K562 (cell line): ENCODE results near the gene FIZ1. TPM values are rescaled to one million over a fixed set of nuclear protein-coding genes. Genes with fewer than 3 reads are reported as not detected.

Source experiments
- ARNT ChIP-seq, 2 experiments: fragments of 450-650 bp; IDR thresholded peaks; 2 replicates each; pipeline ENCODE4 v1.6.1; 2016; ENCODE audit warnings: mild to moderate bottlenecking in 1 of 2
- ETV6 ChIP-seq, 3 experiments: fragments of 150-350 bp in 1 of 3; sonication (generic) in 1 of 3; formaldehyde crosslinking in 1 of 3; IDR thresholded peaks; 2 replicates each; pipeline versions ENCODE4 v1.6.1 to v1.8.0; 2014 to 2022; ENCODE audit warnings: borderline replicate concordance in 2 of 3, low read depth in 2 of 3, antibody characterized with exemption in 1 of 3, low read length in 1 of 3, mild to moderate bottlenecking in 1 of 3, missing genetic modification reagents in 1 of 3
- FOXO4 ChIP-seq: fragments of 450-650 bp; formaldehyde crosslinking; IDR thresholded peaks from 2 replicates; pipeline ENCODE4 v1.4.0; 2020; ENCODE audit warnings: mild to moderate bottlenecking, moderate library complexity
- GATAD2A ChIP-seq: fragments of 450-650 bp; IDR thresholded peaks from 2 replicates; pipeline ENCODE4 v1.6.1; 2017
- HEY1 ChIP-seq: fragments of 250-450 bp; sonication (Bioruptor Pico); IDR thresholded peaks from 2 replicates; pipeline ENCODE4 v1.5.0; 2020; ENCODE audit warnings: mild to moderate bottlenecking, moderate library complexity, borderline replicate concordance
- NEUROD1 ChIP-seq: fragments of 150-350 bp; IDR thresholded peaks from 2 replicates; pipeline ENCODE4 v1.6.1; 2014; ENCODE audit warnings: borderline replicate concordance, low read length, low read depth; ENCODE audit not compliant: partially characterized antibody
- NONO ChIP-seq, 2 experiments: fragments of 200-400 bp in 1 of 2; fragments of 450-650 bp in 1 of 2; formaldehyde crosslinking in 1 of 2; IDR thresholded peaks; 2 replicates each; pipeline ENCODE4 v1.6.1; 2017; ENCODE audit warnings: low read depth in 2 of 2, mild to moderate bottlenecking in 2 of 2, moderate library complexity in 2 of 2, low read length in 1 of 2
- SIX5 ChIP-seq, 2 experiments: IDR thresholded peaks; 2 replicates each; pipeline ENCODE4 v1.6.1; 2011; ENCODE audit warnings: low read length in 2 of 2, borderline replicate concordance in 1 of 2, low read depth in 1 of 2, mild to moderate bottlenecking in 1 of 2, moderate library complexity in 1 of 2; ENCODE audit not compliant: insufficient read depth in 1 of 2
- ZBTB8A ChIP-seq: fragments of 450-650 bp; IDR thresholded peaks from 2 replicates; pipeline ENCODE4 v1.6.1; 2018; ENCODE audit warnings: mild to moderate bottlenecking, moderate library complexity; ENCODE audit not compliant: partially characterized antibody
- ZNF280B ChIP-seq: fragments of 250-450 bp; sonication (Bioruptor Pico); IDR thresholded peaks from 2 replicates; pipeline ENCODE4 v1.5.1; 2021; ENCODE audit warnings: mild to moderate bottlenecking
- ZNF407 ChIP-seq: fragments of 450-650 bp; IDR thresholded peaks from 2 replicates; pipeline ENCODE4 v1.6.1; 2016; ENCODE audit warnings: low read depth
- ZNF431 ChIP-seq: sonication (generic); formaldehyde crosslinking; IDR thresholded peaks from 2 replicates; pipeline ENCODE4 v1.8.0; 2022; ENCODE audit warnings: mild to moderate bottlenecking, missing genetic modification reagents
- ZNF639 ChIP-seq, 2 experiments: fragments of 200-800 bp in 1 of 2; sonication (Bioruptor generic) in 1 of 2; sonication (generic) in 1 of 2; formaldehyde crosslinking in 1 of 2; IDR thresholded peaks in 1 of 2; conservative IDR thresholded peaks in 1 of 2; 2 replicates each; pipeline versions ENCODE4 v1.5.0 to v1.6.1; 2016 to 2020; ENCODE audit warnings: missing compliant biosample characterization in 1 of 2, missing genetic modification characterization in 1 of 2, missing genetic modification reagents in 1 of 2
- ZNF696 ChIP-seq: fragments of 250-450 bp; sonication (Bioruptor Pico); conservative IDR thresholded peaks from 2 replicates; pipeline ENCODE4 v1.4.0; 2020; ENCODE audit warnings: mild to moderate bottlenecking, moderate library complexity
- polyA plus RNA-seq, 8 experiments: library from polyadenylated mRNA; depleted of rRNA in 4 of 8; stranded (reverse) in 5 of 8; unstranded in 3 of 8; fragments of >200 nt; fragmentation: Nextera tagmentation in 2 of 8; fragmentation: Illumina TruSeq in 1 of 8; extraction: Ambion mirVana in 2 of 8; extraction: Trizol in 1 of 8; gene quantifications; 2 replicates each; pipeline versions ENCODE4 v1.2.1 to v1.2.3, GENCODE V29; 2011 to 2014; ENCODE audit warnings: inconsistent platforms in 1 of 8, missing spikeins in 1 of 8
- total RNA-seq, 7 experiments: library from RNA; depleted of rRNA in 6 of 7; stranded (reverse); fragments of >200 nt in 6 of 7; fragmentation: Illumina TruSeq in 2 of 7; extraction: Trizol in 2 of 7; gene quantifications; 2 replicates each; pipeline versions ENCODE4 v1.2.1 to v1.2.3, GENCODE V29; 2011 to 2021; ENCODE audit warnings: low replicate concordance in 1 of 7

Gene FIZ1
- total and polyA plus RNA-seq, 9 of the 15 experiments (the other 6 are each of a cell fraction or from before 2014, with no cell fraction given), result 0.79 to 17.5 (median 5.5) TPM

- TF ChIP-seq ZNF639 (CRISPR knock-in tag; conservative IDR thresholded peaks at IDR 0.05 in 1 of 2, IDR thresholded peaks at IDR 0.05 in 1 of 2) (peak in 1 of 2 experiments; percentile 89; a peak in 1 of 4 replicates), ZBTB8A (no peak), ZNF280B (CRISPR knock-in tag) (no peak), ETV6 (IDR thresholded peaks at IDR 0.05; ENCODE audit: borderline replicate concordance in 1 of 2, low read depth in 2 of 2, low read length in 1 of 2) (peak; percentile 70 to 77; a peak in 1 of 4 replicates), ETV6 (CRISPR knock-in tag; IDR thresholded peaks at IDR 0.05; ENCODE audit: borderline replicate concordance) (no peak), ZNF407 (peak; percentile 82), FOXO4 (CRISPR knock-in tag) (no peak), ZNF431 (CRISPR knock-in tag) (no peak), NEUROD1 (no peak), ZNF696 (CRISPR knock-in tag) (no peak), SIX5 (IDR thresholded peaks at IDR 0.05; ENCODE audit: borderline replicate concordance in 1 of 2, insufficient read depth in 1 of 2, low read depth in 1 of 2, low read length in 2 of 2) (peak; percentile 31 to 60; a peak in 2 of 4 replicates), HEY1 (no peak), ARNT (IDR thresholded peaks at IDR 0.05) (no peak), NONO (IDR thresholded peaks at IDR 0.05; ENCODE audit: low read depth in 2 of 2, low read length in 1 of 2) (no peak), GATAD2A (no peak)
Observed at GRCh38 chr19:55599468-55599841, at the start of gene FIZ1 (continued).
